CD4-positive, alpha-beta T cell treated with Interleukin-12 subunit alpha and Interleukin-12 subunit beta, for 1 hour (primary cell): ENCODE data around the gene KCTD4.
"Not testable (repeated sequence)": the region's sequence is repeated elsewhere in the genome, so short reads cannot be mapped to it uniquely, and the experiment has no call there.

ENCODE experiments used
- DNase-seq: peaks from one replicate; pipeline ENCODE4 v3.0.0-alpha.2; 2020

The KCTD4 gene

DNA sequence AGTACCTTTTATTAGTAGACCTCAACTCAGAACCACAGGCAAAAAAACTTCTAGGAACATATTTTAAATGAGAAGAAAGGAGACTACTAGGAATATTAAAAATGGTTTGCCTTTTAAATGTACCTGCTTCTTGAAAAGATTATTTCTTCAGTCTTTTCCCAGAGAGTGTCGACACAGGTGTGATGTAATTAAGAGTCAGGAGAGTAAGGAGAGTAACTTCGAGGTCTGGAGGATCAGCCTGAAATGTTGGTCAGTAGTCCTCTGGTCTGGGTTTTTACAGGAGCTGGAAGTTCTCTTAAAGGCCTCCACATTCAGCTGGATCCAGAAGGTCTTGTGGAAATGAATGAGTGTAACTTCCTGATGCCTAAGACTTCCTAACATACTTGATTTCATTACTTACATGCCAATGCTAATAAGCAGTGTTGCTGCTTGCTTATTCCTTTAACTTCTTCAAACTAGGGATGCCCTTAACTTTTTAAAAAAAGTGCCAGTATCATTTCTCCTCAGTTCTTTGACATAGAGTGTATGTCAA lies at the start of gene KCTD4:
TSS of gene KCTD4 (minus strand) at position 345 of the 532 bp plus-strand sequence. CDS start 6,478 bp downstream, outside the sequence.
- DNase-seq: no peak

- no peak for DNase-seq
These were observed 48.8 kb upstream of the KCTD4 start for GRCh38 chr13:45249662-45250061.

DNA sequence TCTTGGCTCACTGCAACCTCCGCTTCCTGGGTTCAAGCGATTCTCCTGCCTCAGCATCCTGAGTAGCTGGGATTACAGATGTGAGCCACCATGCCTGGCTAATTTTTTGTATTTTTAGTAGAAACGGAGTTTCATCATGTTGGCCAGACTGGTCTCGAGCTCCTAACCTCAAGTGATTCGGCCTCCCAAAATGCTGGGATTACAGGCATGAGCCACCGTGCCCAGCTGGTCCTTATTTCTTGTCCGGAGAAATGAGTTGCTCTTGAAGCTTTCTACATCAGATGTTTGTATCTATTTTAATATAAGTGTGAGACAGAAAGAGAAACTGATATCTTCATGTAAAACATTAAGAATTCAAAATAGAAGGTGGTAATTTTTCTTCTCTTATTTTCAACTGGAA lies 43.9 kb upstream of the KCTD4 start:
- not testable (repeated sequence) for DNase-seq

- DNase-seq: no peak
These were observed 42.2 kb upstream of the KCTD4 start for GRCh38 chr13:45243077-45243476.

GRCh38 chr13:45242524-45242923 lies 41.7 kb upstream of the KCTD4 start:
- DNase-seq: no peak

GRCh38 chr13:45242070-45242469 lies 41.2 kb upstream of the KCTD4 start:
- DNase-seq: no peak

DNA sequence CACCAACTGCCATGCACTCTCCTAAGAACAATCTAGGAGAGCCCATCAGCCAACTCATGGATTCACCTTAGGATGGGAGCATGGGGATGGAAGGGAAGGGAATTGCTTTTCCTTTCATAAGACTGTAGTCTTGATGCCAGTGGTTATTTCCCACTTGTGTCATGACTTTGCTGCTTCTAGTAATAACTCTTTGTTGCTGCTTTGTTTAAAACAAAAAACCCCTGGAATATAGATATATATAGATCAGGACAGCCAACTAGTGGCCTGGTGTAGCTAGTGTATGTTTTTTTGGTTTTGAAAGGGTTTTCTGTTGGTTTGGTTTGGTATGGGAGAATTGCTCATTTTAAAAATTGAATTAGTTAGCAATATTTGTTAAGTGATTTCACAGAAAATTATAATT lies 39.3 kb upstream of the KCTD4 start:
- DNase-seq: no peak

GRCh38 chr13:45238945-45239795 lies 38.3 kb upstream of the KCTD4 start:
- DNase-seq: no peak

DNA sequence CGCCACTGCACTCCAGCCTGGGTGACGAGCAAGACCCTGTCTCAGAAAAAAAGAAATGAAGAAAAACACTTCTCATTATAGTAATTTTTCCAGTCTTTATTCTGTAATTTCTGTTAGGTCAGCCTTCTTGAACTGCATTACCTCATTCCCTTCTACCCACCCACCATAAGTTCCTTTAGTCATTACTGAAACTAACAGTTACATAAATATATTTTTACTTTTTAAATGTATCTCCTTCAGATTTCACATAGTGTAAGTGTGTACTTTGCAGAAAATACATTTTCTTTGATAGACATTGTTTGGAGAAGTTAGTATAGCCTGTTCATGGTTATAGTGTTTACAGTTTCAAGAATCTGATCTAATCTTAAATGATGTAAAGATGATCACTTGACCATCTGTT lies 31.7 kb upstream of the KCTD4 start:
- no peak for DNase-seq

- DNase-seq: no peak
These were observed 30.9 kb upstream of the KCTD4 start for GRCh38 chr13:45231722-45232121.

GRCh38 chr13:45231305-45231704 lies 30.5 kb upstream of the KCTD4 start:
- DNase-seq: no peak

DNA sequence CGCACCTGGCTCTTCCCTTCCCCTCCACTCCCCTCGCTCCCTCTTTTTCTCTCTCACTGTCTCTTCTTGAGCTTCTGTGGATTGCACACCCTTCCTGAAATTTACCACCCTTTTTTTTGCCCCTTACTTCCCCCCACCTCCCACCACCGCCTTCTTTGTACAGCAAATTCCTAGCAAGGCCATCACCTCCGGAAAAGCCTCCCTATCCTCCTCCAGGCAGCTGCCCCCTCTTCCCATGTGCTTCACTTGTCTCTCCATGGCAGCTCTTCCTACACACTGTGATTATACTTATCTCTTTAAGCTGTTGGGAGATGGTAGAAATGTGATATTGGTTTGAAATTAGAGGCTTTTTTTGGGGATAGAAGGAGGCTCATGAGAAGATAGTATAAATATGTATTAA lies 28.3 kb upstream of the KCTD4 start:
- DNase-seq: no peak

- DNase-seq: no peak
These were observed 27.2 kb upstream of the KCTD4 start for GRCh38 chr13:45228002-45228401.

GRCh38 chr13:45226024-45226423 lies 25.2 kb upstream of the KCTD4 start:
- no peak for DNase-seq

DNA sequence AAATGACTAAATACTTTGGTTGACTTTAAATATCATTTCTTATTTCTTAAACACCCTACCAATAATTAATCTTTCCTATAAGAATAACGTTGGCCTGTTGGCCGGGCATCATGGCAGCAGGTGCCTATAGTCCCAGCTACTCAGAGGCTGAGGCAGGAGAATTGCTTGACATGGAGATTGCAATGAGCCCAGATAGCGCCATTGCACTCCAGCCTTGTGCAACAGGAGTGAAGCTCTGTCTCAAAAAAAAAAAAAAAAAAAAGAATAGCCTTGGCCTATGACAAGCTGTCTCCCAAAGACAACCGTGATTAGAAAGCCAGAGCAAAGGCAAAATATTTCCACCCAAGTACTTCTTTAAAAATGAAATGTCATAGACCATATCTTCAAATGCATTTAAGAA lies 24.5 kb upstream of the KCTD4 start:
- no peak for DNase-seq

DNA sequence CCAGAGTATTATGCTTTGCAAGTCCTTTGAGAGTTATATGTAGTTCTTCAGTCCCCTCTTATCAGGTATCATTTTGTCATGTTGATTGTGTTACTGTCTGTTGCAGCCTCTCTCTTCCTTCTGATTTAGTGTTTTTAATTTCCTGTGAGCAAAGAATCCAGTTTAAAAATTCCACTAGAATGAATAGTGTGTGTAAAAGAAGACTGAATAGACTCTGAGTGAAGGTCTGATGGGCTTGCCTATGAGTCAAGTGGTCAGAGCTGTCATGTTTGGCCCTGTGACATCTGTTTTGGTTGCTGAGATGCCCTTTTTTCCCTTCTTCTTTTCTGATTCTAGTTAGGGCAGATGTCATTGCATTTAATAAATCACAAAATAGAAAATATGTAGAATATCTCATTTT lies 23.3 kb upstream of the KCTD4 start:
- no peak for DNase-seq

- DNase-seq: no peak
These were observed 22.1 kb upstream of the KCTD4 start for GRCh38 chr13:45222919-45223318.

- no peak for DNase-seq
These were observed 21.7 kb upstream of the KCTD4 start for GRCh38 chr13:45222516-45222915.

GRCh38 chr13:45220403-45220802 lies 19.6 kb upstream of the KCTD4 start:
- no peak for DNase-seq

GRCh38 chr13:45219938-45220375 lies 19.1 kb upstream of the KCTD4 start:
- DNase-seq: no peak

- DNase-seq: no peak
These were observed 18.5 kb upstream of the KCTD4 start for GRCh38 chr13:45219123-45219891.

DNA sequence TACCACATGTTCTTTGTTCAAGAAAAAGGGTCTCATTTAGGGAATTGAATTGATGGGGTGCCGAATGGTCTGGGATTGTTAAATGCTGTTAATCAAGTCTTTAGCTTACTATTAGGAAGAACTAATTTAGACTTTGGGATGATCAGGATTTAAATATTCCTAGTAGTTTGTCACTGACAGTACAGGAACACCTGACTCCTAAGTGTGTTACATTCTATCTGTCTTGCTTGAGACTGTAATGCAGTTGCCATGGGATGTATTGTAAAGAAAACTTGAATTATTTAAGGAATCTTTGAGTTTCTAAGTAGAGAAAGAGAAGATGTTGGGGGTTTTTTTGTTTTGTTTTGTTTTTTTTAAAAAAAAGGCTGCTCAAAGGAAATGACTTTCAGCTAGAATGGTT lies 17.8 kb upstream of the KCTD4 start:
- no peak for DNase-seq

- no peak for DNase-seq
These were observed 15.3 kb upstream of the KCTD4 start for GRCh38 chr13:45216193-45216592.
